C4-2B (cell line): ENCODE data around the gene HERPUD2.

ENCODE experiments used
- H3K27ac ChIP-seq: fragments of 450-650 bp; 2 replicates; pipeline ENCODE4 v1.5.1; 2017
- ZFX ChIP-seq: fragments of 450-650 bp; IDR thresholded peaks from 2 replicates; pipeline ENCODE4 v1.6.1; 2017
- TF ChIP-seq, protein P1 (sequence below): fragments of 450-650 bp; conservative IDR thresholded peaks from 2 replicates; pipeline ENCODE4 v1.5.1; 2017; ENCODE audit warnings: mild to moderate bottlenecking

Gene HERPUD2

DNA sequence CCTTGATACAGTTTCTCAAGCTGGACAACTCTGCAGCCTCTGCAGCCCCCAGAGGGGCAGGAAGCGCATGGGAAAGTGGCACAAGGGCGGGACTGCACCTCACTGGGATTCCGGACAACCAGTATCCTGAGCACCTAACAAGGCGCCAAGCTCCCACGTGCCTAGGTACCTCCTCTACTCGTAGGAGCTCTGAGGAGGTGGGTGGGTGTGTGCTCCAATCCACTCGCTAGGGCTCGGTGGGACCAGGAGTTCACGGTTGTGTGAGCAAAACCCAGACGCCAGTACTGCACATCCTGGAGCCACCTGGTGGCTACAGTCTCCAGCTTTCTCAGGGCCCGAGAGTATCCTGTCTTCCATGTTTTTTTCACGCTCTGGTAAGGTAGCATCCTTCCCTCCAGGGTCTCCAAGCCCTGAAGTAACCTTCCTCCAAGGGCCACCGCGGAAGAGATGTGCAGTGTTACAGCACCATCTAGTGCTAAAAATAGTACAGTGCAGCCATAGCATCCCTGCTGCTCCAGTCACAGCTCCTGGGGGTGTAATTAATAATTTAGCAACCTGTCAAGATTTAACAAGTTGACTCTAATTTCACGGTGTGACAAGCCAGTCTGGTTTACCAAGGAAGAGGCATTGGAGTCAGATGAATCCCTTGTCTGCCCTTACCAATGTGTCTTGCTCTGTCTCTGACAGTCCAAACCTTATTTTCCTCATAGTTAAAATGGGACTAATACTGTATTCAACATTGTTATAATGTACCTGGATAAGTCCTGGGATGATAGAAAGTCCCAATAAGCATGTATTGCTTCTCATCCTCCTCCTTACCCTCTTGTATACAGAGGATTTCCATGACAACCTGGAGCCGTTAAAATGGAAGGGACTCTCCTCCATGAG, 70.4 kb downstream of the HERPUD2 start:
- H3K27ac ChIP-seq, result no peak overlapping the region
- TF ChIP-seq, protein P1, sequence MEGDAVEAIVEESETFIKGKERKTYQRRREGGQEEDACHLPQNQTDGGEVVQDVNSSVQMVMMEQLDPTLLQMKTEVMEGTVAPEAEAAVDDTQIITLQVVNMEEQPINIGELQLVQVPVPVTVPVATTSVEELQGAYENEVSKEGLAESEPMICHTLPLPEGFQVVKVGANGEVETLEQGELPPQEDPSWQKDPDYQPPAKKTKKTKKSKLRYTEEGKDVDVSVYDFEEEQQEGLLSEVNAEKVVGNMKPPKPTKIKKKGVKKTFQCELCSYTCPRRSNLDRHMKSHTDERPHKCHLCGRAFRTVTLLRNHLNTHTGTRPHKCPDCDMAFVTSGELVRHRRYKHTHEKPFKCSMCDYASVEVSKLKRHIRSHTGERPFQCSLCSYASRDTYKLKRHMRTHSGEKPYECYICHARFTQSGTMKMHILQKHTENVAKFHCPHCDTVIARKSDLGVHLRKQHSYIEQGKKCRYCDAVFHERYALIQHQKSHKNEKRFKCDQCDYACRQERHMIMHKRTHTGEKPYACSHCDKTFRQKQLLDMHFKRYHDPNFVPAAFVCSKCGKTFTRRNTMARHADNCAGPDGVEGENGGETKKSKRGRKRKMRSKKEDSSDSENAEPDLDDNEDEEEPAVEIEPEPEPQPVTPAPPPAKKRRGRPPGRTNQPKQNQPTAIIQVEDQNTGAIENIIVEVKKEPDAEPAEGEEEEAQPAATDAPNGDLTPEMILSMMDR, result peak; percentile 90
- no peak for TF ChIP-seq ZFX

DNA sequence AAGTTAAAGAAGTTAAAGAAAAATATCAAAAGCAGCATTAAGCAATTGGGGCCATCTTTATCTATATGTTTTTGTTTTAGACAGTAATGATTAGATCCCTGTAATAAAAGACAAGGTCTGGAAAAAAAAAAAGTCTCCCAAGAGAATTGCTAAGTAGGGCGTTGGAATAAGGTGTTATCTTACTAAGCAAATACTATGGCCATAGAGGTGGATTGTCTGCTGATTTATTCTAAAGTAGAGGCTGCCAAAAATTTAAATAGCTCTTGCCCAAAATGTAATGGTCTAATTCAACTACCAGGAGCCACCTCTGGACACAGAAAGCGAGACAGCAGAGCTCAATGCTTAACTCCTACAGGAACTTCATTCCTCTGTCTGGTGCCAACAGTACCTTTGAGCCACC, 71.6 kb downstream of the HERPUD2 start:
- TF ChIP-seq ZFX, result no peak
- no peak overlapping the region for H3K27ac ChIP-seq

DNA sequence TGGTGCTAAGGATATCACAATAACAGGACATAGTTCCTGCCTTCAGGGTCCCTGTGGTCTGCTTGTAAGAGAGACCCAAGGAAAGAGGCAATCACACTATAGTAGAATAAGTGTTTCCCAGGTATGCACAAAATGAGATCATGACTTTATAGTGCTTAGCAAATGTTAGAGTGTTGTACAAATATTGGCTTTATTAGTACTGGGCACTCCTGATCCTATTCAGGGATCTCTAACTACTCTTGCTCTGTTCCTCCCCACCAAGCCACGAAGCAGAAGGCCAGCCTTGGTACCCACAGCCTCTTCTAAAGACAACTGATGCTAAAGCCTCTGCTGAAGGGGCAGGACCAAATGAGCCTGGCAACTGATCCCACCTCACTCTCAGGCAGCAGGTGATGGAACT, 75.1 kb downstream of the HERPUD2 start:
- H3K27ac ChIP-seq, result no peak overlapping the region
- TF ChIP-seq, protein P1, result no peak
- TF ChIP-seq ZFX, result no peak

DNA sequence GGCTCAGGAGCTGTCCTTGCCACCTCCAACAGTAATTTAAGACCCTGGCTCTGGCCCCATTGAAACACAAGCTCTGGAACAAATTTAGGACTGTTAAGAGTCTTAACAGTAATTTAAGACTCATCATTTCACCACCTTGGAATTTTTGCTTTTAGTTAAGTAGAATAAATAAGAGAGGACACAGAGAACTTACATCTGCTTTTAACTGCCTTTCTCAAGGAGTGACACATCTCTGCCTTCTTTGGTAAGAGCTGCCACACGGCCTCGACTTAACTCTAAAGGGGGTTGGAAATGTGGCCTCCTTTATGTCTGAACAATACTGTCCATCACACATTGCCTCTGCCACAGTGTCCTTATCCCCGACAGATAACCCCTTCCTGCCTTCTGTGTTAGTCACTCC, 77.9 kb downstream of the HERPUD2 start:
- TF ChIP-seq, protein P1, result no peak
- no peak for TF ChIP-seq ZFX
- no peak overlapping the region for H3K27ac ChIP-seq

DNA sequence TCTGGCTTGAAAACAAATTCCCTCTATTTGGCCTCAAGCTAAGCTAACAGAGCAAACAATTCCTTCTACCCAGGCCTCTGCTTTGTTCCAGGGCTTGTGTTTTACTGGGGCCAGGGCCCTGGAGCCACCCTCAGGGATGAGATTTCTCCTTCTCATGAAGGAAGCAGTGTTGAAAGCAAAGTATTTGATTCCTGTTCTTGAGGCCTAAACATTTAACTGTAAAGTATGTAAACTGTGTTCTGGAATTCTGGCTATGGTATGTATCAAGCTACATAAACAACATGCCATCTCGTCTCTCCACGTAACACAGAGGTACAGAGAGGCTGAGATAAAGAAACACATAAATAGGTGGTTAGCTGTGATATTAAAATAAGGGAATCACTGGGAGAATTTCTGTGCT, 81.8 kb downstream of the HERPUD2 start:
- no peak for TF ChIP-seq ZFX
- TF ChIP-seq, protein P1, result no peak
- H3K27ac ChIP-seq, result no peak overlapping the region

DNA sequence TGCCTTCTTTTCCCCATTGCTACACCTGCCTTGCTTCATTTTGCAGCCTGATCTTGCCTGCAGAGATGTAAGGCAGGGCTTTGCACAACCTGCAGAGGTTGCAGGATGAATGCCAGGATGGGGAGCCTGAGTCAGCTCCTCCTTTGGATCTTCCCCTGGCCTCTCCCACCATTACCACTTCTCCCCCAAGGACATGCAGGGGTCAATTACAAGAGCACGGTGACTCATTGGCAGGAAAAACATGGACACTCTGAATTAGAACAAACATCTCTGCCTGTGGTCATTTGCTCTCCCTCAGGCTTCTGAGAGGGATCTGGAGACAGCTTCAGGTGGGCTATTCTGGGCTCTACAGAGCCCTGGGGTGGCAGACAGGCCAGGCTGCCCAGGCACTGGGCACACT, 89.2 kb downstream of the HERPUD2 start:
- TF ChIP-seq, protein P1, result no peak
- no peak for TF ChIP-seq ZFX

DNA sequence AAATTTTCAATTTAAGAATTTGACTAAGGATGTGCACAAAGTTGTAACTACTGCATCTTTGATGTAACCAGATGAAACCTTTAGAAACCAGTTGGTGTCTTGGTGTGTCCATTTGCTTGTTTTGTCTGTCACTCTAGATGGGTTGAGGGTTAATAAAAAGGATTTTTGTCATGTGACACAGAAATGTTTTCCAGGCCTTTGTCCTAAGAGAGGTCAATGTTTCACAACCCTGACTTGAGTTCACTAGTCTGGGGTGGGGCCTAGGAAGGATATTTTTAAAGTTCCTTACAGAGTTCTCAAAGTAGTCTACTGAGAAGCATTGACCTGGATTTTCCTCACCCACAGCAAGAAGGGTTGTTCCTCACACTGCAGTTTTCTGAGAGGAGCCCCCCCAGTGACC, 90.3 kb downstream of the HERPUD2 start:
- H3K27ac ChIP-seq, result no peak overlapping the region
- TF ChIP-seq, protein P1, result no peak
- no peak for TF ChIP-seq ZFX

More for the DNA sequence above, 89.2 kb downstream of the HERPUD2 start:
- H3K27ac ChIP-seq, result no peak overlapping the region

DNA sequence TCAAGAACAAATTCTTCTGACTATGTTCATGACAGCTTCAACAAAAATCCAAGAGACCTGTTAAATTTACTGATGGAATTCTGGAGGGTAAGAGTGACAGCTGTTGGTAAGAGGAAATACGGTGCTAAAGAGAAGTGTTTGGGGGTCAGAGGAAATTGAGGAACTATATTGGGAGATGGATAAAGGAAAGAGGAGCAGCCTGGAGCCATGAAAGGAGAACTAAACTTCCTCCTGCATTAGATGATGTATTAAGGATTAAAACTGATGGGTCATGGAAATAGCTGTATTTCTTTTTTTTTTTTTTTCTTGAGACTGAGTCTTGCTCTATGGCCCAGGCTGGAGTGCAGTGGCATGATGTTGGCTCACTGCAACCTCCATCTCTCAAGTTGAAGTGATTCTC, 95.3 kb downstream of the HERPUD2 start:
- no peak for TF ChIP-seq ZFX
- TF ChIP-seq, protein P1, result no peak

More for the DNA sequence above, 95.3 kb downstream of the HERPUD2 start:
- H3K27ac ChIP-seq, result no peak overlapping the region
